ENCODE results near the gene OXSR1.
A peak's percentile ranks its signal among the peaks of the same experiment; 100 is the strongest.
"Not testable (repeated sequence)": the region's sequence is repeated elsewhere in the genome, so short reads cannot be mapped to it uniquely, and the experiment has no call there.

OXSR1 gene

DNA sequence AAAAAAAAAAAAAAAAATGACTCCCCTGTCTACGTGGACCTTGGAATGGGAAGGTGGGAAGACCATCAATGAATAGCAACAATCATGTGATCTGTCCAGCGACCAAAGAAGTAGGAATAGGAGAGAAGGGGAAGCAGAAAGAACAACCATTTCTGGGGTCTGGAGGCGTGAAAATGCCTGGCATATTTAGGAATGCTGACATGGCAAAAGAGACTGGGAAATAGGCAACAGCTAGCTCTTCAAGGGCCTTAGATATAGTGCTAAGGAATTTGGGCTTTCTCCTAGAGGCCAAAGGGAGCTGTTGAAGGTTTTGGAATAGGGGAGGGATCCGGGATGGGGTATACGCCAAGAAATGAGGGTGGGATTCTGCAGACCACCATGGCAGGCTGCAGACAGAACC, 106.2 kb downstream of the OXSR1 start:
- no peak for DNase-seq (ENCODE audit: low spot score)

- DNase-seq (ENCODE audit: low spot score): no peak
Observed at GRCh38 chr3:38274864-38275649, 109.7 kb downstream of the OXSR1 start.

DNA sequence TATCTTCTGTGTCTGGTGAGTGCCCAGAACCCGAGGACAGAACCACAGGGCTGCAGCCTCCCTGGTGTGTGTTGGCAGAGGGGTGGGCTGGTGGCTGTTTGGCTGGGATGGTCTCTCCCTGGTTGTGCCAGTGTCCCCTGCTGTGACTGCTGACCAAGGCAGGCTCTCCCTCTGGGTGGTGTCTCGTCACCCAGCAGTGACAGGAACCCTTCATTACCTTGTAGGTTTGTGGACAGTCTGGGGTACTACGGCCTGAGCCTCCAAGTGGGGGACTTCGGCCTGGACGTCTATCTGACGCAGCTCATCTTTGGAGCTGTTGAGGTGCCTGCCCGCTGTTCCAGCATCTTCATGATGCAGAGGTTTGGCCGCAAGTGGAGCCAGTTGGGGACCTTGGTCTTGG, 110.3 kb downstream of the OXSR1 start:
- no peak for DNase-seq (ENCODE audit: low spot score)

- no peak for DNase-seq (ENCODE audit: low spot score)
Observed at GRCh38 chr3:38276081-38276916, 111.0 kb downstream of the OXSR1 start.

DNA sequence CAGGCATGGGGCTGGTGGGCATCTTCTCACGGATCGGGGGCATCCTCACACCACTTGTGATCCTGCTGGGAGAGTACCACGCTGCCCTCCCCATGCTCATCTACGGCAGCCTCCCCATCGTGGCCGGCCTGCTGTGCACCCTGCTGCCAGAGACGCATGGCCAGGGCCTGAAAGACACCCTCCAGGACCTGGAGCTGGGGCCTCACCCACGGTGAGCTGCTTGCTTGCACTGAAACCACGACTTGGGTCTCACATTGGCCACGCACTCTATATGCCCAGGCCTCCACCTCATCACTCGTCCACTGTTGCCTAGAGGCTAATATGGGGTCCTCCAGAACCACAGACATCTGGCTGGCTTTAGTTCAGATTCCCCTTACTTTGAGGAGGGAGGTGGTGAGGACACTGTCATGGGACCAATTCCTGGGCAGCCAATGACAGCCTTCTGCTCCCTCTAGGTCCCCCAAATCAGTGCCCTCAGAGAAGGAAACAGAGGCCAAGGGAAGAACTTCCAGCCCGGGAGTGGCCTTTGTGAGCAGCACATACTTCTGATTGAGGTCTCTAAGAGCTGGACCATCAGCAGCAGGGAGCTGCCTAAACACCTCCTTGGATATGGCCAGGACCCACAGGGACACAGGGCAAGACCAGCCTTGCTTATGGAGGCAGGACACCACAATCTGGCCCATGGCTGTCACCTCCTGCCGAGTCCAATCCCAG, 111.7 kb downstream of the OXSR1 start:
- DNase-seq (ENCODE audit: low spot score): no peak

- no peak for DNase-seq (ENCODE audit: low spot score)
Observed at GRCh38 chr3:38278841-38279240, 113.5 kb downstream of the OXSR1 start.

- DNase-seq (ENCODE audit: low spot score): no peak
Observed at GRCh38 chr3:38281895-38282686, 116.8 kb downstream of the OXSR1 start, which contains the start of gene SLC22A14. SLC22A14 (plus strand) TSS chr3:38282294; CDS start chr3:38306027, 23,733 bp downstream.

DNA sequence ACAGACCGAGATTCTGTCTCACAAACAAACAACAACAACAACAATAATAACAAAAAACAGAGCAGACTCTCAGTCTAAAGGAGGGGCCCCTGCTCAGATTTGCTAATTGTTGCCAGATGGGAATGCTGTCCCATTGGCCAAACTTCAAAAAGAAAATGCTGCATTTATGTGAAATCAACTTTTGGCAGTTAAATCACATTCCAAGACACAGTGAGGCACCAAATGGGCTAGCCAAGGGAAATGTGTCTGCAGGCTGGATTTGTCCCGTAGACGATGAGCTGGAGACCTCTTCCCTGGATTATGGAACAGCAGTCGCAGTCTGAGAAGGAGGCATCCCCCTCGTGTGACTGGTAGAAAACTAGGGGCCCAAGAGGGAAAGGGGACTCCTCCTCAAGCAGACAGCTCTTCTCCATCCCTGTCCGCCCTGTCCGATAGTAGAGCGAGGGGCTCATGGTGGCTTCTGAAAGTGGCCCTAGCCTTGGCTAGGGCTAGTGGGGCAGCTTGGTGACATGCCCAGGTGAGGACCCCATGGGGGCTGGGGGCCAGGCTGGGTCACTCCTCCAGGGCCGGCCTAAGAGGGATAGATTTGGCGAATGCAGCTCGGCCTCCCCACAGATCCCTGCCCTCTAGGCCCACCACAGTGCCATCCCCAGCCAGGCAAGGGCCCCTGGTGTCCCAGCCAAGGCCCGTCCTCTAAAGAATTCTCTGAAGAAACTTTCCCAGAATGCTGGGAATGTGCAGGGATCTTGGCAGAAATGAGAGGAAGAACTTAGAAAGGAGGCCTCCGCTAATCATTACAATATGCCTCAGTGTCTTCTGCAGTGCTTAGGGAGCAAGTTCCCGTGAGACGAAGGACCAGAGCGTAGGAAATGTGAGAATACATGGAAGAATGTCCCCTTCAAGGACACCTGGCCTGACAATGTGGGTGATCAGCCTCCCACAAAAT, 118.7 kb downstream of the OXSR1 start:
- DNase-seq (ENCODE audit: low spot score): no peak

DNA sequence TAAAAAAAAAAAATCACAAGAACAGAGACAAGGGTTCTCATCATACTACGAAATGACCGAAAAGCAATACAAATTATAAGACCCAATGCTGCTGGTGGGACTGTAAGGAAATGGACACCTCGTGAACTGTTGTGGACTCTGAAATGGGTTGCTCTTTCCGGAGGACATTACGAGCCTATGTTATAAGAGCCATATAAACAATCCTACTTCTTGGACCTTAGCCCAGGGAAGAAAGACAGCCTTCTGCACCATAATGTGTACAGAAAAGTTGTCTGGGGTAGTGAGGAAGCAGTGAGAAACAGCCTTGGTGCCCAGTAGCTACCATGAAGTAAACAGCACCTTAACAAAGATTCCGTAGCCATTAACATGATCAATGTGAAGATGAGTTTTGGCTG, 119.4 kb downstream of the OXSR1 start:
- DNase-seq (ENCODE audit: low spot score): no peak

GRCh38 chr3:38289286-38290217, 124.2 kb downstream of the OXSR1 start:
- DNase-seq (ENCODE audit: low spot score): not testable (repeated sequence)

GRCh38 chr3:38297053-38297452, 131.7 kb downstream of the OXSR1 start:
- DNase-seq (ENCODE audit: low spot score): not testable (repeated sequence)

DNA sequence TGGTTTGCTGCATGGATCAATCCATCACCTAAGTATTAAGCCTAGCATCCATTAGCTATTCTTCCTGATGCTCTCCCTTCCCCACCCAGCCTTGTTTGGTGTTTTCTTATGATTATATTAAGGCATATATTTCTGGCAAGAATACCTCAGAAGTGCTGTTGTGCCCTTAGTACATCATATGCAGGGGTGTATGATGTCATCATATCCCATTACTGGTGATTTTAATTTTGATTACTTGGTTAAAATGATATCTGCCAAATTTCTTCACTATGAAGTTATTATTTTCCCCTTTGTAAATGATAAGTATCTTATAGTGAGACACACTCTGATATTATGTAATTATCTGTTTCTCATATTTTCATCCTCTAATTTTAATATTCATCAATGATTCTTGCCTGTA, 132.2 kb downstream of the OXSR1 start:
- DNase-seq (ENCODE audit: low spot score): no peak

DNA sequence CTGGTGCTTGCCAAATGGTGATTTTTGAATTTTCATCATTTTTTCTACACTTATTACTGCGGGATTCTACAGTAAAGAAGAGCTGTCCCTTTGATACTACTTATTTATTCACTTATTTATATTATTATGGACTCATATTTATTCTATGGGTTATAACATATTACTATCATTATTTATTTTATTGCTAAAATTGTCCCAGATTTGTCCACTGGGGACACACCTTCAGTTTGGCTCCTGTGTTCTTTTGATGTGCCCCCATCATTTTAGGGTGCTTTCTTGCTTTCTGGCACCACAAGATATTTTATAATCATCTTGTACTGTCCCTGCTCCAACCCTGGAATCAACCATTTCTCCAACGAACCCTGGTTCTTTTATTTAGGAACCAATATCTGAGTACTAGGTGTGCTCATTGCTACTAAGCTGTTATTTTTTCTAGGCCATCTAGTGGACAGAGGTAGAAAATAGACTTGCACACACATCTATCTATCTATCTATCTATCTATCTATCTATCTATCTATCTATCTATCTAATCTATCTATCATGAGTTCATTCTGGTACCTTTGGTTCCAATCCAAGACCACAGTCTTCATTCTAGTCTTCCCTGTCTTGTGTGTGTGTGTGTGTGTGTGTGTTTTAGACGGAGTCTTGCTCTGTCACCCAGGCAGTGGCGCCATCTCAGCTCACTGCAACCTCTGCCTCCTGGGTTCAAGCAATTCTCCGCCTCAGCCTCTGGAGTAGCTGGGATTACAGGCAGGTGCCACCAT, 132.8 kb downstream of the OXSR1 start:
- peak; percentile 34 for DNase-seq (ENCODE audit: low spot score)
